PC-9 (cell line): Measurements from ENCODE around the gene CIT. TPM values are rescaled to one million over a fixed set of nuclear protein-coding genes. Genes with fewer than 3 reads are reported as not detected.

Source experiments
- BruUV-seq: library from RNA; stranded (reverse); fragments of 400-500 nt; replicated peaks from 2 replicates; lab custom pipeline; 2021; lab: Mats Ljungman, UMichigan
- CTCF ChIA-PET: fragments of 300-600 bp; sonication (Branson Sonifier 250); formaldehyde crosslinking; loops from one replicate; lab custom pipeline; 2022; ENCODE audit warnings: antibody characterized with exemption; lab: Charles Lee
- POLR2A ChIA-PET: fragments of 300-600 bp; sonication (Branson Sonifier 250); formaldehyde crosslinking; loops from one replicate; lab custom pipeline; 2022; ENCODE audit warnings: antibody characterized with exemption; ENCODE audit not compliant: unreplicated experiment; lab: Charles Lee
- DNase-seq, 2 experiments: peaks; one replicate each; pipeline versions ENCODE4 v3.0.0 to v3.0.0-alpha.2; 2015 to 2022; ENCODE audit warnings: mixed read lengths in 1 of 2
- H2AFZ ChIP-seq: fragments of 200-600 bp; sonication (generic); 2 replicates; pipeline ENCODE4 v1.8.1; 2017; ENCODE audit warnings: antibody characterized with exemption
- H3F3A ChIP-seq: fragments of 200-600 bp; sonication (generic); 2 replicates; pipeline ENCODE4 v1.8.1; 2017; ENCODE audit warnings: antibody characterized with exemption, mild to moderate bottlenecking, low read depth; ENCODE audit not compliant: insufficient read depth
- H3K27ac ChIP-seq: fragments of 200-600 bp; sonication (generic); 2 replicates; pipeline ENCODE4 v1.6.1; 2016; ENCODE audit warnings: mixed run types
- H3K27me3 ChIP-seq: fragments of 200-600 bp; sonication (generic); 2 replicates; pipeline ENCODE4 v1.6.1; 2016; ENCODE audit warnings: low read depth, mixed run types; ENCODE audit not compliant: insufficient read depth
- H3K36me3 ChIP-seq: fragments of 200-600 bp; sonication (generic); 2 replicates; pipeline ENCODE4 v1.6.1; 2016; ENCODE audit warnings: low read depth, mixed run types
- H3K4me1 ChIP-seq: fragments of 200-600 bp; sonication (generic); replicated peaks from 2 replicates; pipeline ENCODE4 v1.6.1; 2016; ENCODE audit warnings: mixed run types; ENCODE audit not compliant: insufficient read depth
- H3K4me2 ChIP-seq: fragments of 200-600 bp; sonication (generic); 2 replicates; pipeline ENCODE4 v1.6.1; 2017; ENCODE audit warnings: mixed run types
- H3K4me3 ChIP-seq: fragments of 200-600 bp; sonication (generic); 2 replicates; pipeline ENCODE4 v1.6.1; 2016; ENCODE audit warnings: mixed run types
- H3K79me2 ChIP-seq: fragments of 200-600 bp; sonication (generic); 2 replicates; pipeline ENCODE4 v1.6.1; 2017; ENCODE audit warnings: low read depth, mixed run types
- H3K9me2 ChIP-seq: fragments of 200-600 bp; sonication (generic); 2 replicates; pipeline ENCODE4 v1.8.1; 2017; ENCODE audit warnings: mild to moderate bottlenecking; ENCODE audit not compliant: insufficient read depth
- H3K9me3 ChIP-seq: fragments of 200-600 bp; sonication (generic); 2 replicates; pipeline ENCODE4 v1.8.1; 2016; ENCODE audit warnings: low read depth; ENCODE audit not compliant: insufficient read depth
- H4K20me1 ChIP-seq: fragments of 200-600 bp; sonication (generic); 2 replicates; pipeline ENCODE4 v1.8.1; 2017; ENCODE audit not compliant: insufficient read depth
- CTCF ChIP-seq: fragments of 200-600 bp; sonication (generic); conservative IDR thresholded peaks from 2 replicates; pipeline ENCODE4 v1.6.1; 2017; ENCODE audit warnings: mixed run types, antibody characterized with exemption, mild to moderate bottlenecking, moderate library complexity
- EZH2 ChIP-seq: fragments of 200-600 bp; sonication (generic); IDR thresholded peaks from 2 replicates; pipeline ENCODE4 v1.8.0; 2017; ENCODE audit warnings: antibody characterized with exemption, low read depth
- intact Hi-C: fragments of 100-400 bp; cut with micrococcal nuclease; formaldehyde crosslinking; loops from one replicate; pipeline ENCODE4 v1.10.0; 2022; ENCODE audit not compliant: unreplicated experiment
- total RNA-seq: library from RNA; stranded (reverse); gene quantifications from 2 replicates; pipeline ENCODE4 v1.2.3, GENCODE V29; 2021

The CIT gene
- total RNA-seq, 1 experiment from 2014 or later = 81.8 TPM

GRCh38 chr12:119694111-119694510 lies 183.0 kb downstream of the CIT start:
- H3K9me2 ChIP-seq = no peaks in the 10 kb centered on the region
- ChIA-PET CTCF (interaction anchor here (0.7 kb wide), 1 partner anchor 614 kb away, joined by 3 read pairs; no protein-coding TSS in a partner anchor), POLR2A (no interaction called here)
- H3K36me3 ChIP-seq = no peaks in the 10 kb centered on the region
- no peaks in the 10 kb centered on the region for H3K27me3 ChIP-seq
- no peak overlapping the region for H2AFZ ChIP-seq
- H3K4me1 ChIP-seq = no peaks in the 10 kb centered on the region
- H3F3A ChIP-seq = no peaks in the 10 kb centered on the region
- TF ChIP-seq CTCF = no peak
- no peak for TF ChIP-seq EZH2
- intact Hi-C loops = no loop called here
- H3K27ac ChIP-seq = no peak overlapping the region
- H4K20me1 ChIP-seq = no peaks in the 10 kb centered on the region
- no peak overlapping the region for H3K4me2 ChIP-seq
- BruUV-seq = no TSS peak
- H3K4me3 ChIP-seq = no peak overlapping the region
- no peaks in the 10 kb centered on the region for H3K9me3 ChIP-seq
- DNase-seq = no peak
- H3K79me2 ChIP-seq = no peaks in the 10 kb centered on the region

GRCh38 chr12:119693511-119693910 lies 183.6 kb downstream of the CIT start:
- Histone ChIP-seq H3K4me2 (no peak overlapping the region), H3K9me2 (no peaks in the 10 kb centered on the region), H3K4me1 (no peaks in the 10 kb centered on the region), H2AFZ (no peak overlapping the region), H3K36me3 (no peaks in the 10 kb centered on the region), H3K27ac (no peak overlapping the region), H3F3A (no peaks in the 10 kb centered on the region), H4K20me1 (no peaks in the 10 kb centered on the region), H3K9me3 (no peaks in the 10 kb centered on the region), H3K27me3 (no peaks in the 10 kb centered on the region), H3K4me3 (no peak overlapping the region), H3K79me2 (no peaks in the 10 kb centered on the region)
- DNase-seq = no peak
- TF ChIP-seq EZH2 = no peak
- TF ChIP-seq CTCF = no peak
- POLR2A ChIA-PET = no interaction called here
- BruUV-seq = no TSS peak
- CTCF ChIA-PET = no interaction called here
- intact Hi-C loops = no loop called here

- TF ChIP-seq CTCF = no peak
- no peak for TF ChIP-seq EZH2
- no peaks in the 10 kb centered on the region for H3K9me2 ChIP-seq
- intact Hi-C loops = no loop called here
- no peak overlapping the region for H2AFZ ChIP-seq
- CTCF ChIA-PET = no interaction called here
- no peak overlapping the region for H3K4me3 ChIP-seq
- H3F3A ChIP-seq = no peaks in the 10 kb centered on the region
- H3K4me1 ChIP-seq = no peaks in the 10 kb centered on the region
- H3K79me2 ChIP-seq = no peaks in the 10 kb centered on the region
- H3K9me3 ChIP-seq = no peaks in the 10 kb centered on the region
- no peak overlapping the region for H3K4me2 ChIP-seq
- no peaks in the 10 kb centered on the region for H3K27me3 ChIP-seq
- no peaks in the 10 kb centered on the region for H3K36me3 ChIP-seq
- no peak overlapping the region for H3K27ac ChIP-seq
- BruUV-seq = no TSS peak
- POLR2A ChIA-PET = no interaction called here
- no peaks in the 10 kb centered on the region for H4K20me1 ChIP-seq
- DNase-seq = no peak
Measured at GRCh38 chr12:119692997-119693396, 184.1 kb downstream of the CIT start.
